ENCODE results near the gene EPHB3.

DNA sequence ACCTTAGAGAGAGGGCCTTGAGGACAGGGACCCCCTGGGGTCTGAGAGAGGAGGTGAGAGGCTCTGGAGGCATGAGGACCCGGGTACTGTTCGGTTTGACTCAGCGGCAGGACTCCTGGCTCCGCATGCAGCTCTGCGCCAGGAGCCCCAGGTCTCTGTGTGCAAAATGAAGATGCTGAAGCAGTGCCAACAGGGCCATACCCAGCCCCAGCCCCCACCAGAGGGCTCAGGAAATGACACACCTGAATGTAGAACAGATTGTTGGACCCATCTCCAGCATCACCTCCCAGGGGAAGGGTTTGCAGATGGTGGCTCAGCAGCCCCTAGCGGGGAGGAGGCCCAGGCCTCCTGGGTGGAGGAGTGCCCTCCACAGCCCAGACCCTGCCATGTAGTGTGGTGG lies 30.2 kb downstream of the EPHB3 start:
- TF ChIP-seq, protein P1, sequence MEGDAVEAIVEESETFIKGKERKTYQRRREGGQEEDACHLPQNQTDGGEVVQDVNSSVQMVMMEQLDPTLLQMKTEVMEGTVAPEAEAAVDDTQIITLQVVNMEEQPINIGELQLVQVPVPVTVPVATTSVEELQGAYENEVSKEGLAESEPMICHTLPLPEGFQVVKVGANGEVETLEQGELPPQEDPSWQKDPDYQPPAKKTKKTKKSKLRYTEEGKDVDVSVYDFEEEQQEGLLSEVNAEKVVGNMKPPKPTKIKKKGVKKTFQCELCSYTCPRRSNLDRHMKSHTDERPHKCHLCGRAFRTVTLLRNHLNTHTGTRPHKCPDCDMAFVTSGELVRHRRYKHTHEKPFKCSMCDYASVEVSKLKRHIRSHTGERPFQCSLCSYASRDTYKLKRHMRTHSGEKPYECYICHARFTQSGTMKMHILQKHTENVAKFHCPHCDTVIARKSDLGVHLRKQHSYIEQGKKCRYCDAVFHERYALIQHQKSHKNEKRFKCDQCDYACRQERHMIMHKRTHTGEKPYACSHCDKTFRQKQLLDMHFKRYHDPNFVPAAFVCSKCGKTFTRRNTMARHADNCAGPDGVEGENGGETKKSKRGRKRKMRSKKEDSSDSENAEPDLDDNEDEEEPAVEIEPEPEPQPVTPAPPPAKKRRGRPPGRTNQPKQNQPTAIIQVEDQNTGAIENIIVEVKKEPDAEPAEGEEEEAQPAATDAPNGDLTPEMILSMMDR (IDR thresholded peaks at IDR 0.05): no peak
- no peak for TF ChIP-seq POLR2A (IDR thresholded peaks at IDR 0.05)
